Liver (tissue), 9 donors: Measurements from ENCODE around the gene IL17REL. TPM values are rescaled to one million over a fixed set of nuclear protein-coding genes. Genes with fewer than 3 reads are reported as not detected.

Experiments used
- DNase-seq: peaks from one replicate; pipeline ENCODE4 v3.0.0-alpha.2; 2017; ENCODE audit warnings: low spot score
- H3K27ac ChIP-seq, 2 donors: one replicate each; pipeline ENCODE4 v1.7.0; 2013; ENCODE audit warnings: inconsistent platforms in 2 of 2, low read length in 2 of 2, control low read depth in 1 of 2, low read depth in 1 of 2, mild to moderate bottlenecking in 1 of 2
- H3K27me3 ChIP-seq, 4 donors: one replicate each; pipeline versions ENCODE4 v1.6.1 to v1.7.0; 2013; ENCODE audit warnings: low read length in 3 of 4, inconsistent platforms in 1 of 4, mild to moderate bottlenecking in 1 of 4, moderate library complexity in 1 of 4; ENCODE audit not compliant: control insufficient read depth in 4 of 4, insufficient read depth in 4 of 4
- H3K36me3 ChIP-seq, 4 donors: one replicate each; pipeline versions ENCODE4 v1.6.1 to v1.7.0; 2013; ENCODE audit warnings: low read length in 3 of 4, mild to moderate bottlenecking in 3 of 4, low read depth in 1 of 4, moderate library complexity in 1 of 4; ENCODE audit not compliant: control insufficient read depth in 4 of 4, insufficient read depth in 3 of 4
- H3K4me1 ChIP-seq, 4 donors: one replicate each; pipeline versions ENCODE4 v1.6.1 to v1.7.0; 2013; ENCODE audit warnings: low read length in 3 of 4, mild to moderate bottlenecking in 3 of 4, moderate library complexity in 1 of 4; ENCODE audit not compliant: control insufficient read depth in 4 of 4, insufficient read depth in 4 of 4
- H3K4me3 ChIP-seq, 3 donors: one replicate each; pipeline versions ENCODE4 v1.6.1 to v1.7.0; 2013; ENCODE audit warnings: low read length in 3 of 3, control low read depth in 1 of 3, low read depth in 1 of 3, mild to moderate bottlenecking in 1 of 3
- H3K9ac ChIP-seq, 2 donors: one replicate each; pipeline ENCODE4 v1.7.0; 2013; ENCODE audit warnings: low read length in 2 of 2, mild to moderate bottlenecking in 2 of 2, moderate library complexity in 2 of 2, control low read depth in 1 of 2, low read depth in 1 of 2
- H3K9me3 ChIP-seq, 4 donors: one replicate each; pipeline versions ENCODE4 v1.6.1 to v1.7.0; 2013; ENCODE audit warnings: low read length in 3 of 4; ENCODE audit not compliant: control insufficient read depth in 4 of 4
- EGR1 ChIP-seq, 2 donors: IDR thresholded peaks; 2 replicates each; pipeline ENCODE4 v1.6.1; 2016 to 2018; ENCODE audit warnings: antibody characterized with exemption in 2 of 2, low read depth in 2 of 2
- FOXA1 ChIP-seq: IDR thresholded peaks from 2 replicates; pipeline ENCODE4 v1.6.1; 2016; ENCODE audit warnings: antibody characterized with exemption
- FOXA2 ChIP-seq: IDR thresholded peaks from 2 replicates; pipeline ENCODE4 v1.6.1; 2016; ENCODE audit warnings: antibody characterized with exemption
- GABPA ChIP-seq, 2 donors: IDR thresholded peaks in 1 of 2; conservative IDR thresholded peaks in 1 of 2; 2 replicates each; pipeline ENCODE4 v1.6.1; 2016; ENCODE audit warnings: antibody characterized with exemption in 2 of 2, mild to moderate bottlenecking in 1 of 2, moderate library complexity in 1 of 2
- HNF4A ChIP-seq, 2 donors: conservative IDR thresholded peaks; 2 replicates each; pipeline ENCODE4 v1.6.1; 2016; ENCODE audit warnings: antibody characterized with exemption in 2 of 2, mild to moderate bottlenecking in 2 of 2
- HNF4G ChIP-seq: IDR thresholded peaks from 2 replicates; pipeline ENCODE4 v1.6.1; 2016; ENCODE audit warnings: antibody characterized with exemption
- JUND ChIP-seq, 2 donors: IDR thresholded peaks; 2 replicates each; pipeline ENCODE4 v1.6.1; 2016; ENCODE audit warnings: antibody characterized with exemption in 2 of 2
- MAX ChIP-seq: IDR thresholded peaks from 2 replicates; pipeline ENCODE4 v1.6.1; 2016; ENCODE audit warnings: antibody characterized with exemption
- RAD21 ChIP-seq, 2 donors: IDR thresholded peaks; 2 replicates each; pipeline ENCODE4 v1.6.1; 2016; ENCODE audit warnings: antibody characterized with exemption in 2 of 2, mild to moderate bottlenecking in 2 of 2
- RXRA ChIP-seq, 2 donors: IDR thresholded peaks; 2 replicates each; pipeline ENCODE4 v1.6.1; 2017 to 2018; ENCODE audit warnings: antibody characterized with exemption in 2 of 2, mild to moderate bottlenecking in 1 of 2
- SP1 ChIP-seq: IDR thresholded peaks from 2 replicates; pipeline ENCODE4 v1.6.1; 2018; ENCODE audit warnings: antibody characterized with exemption, mild to moderate bottlenecking
- TAF1 ChIP-seq: conservative IDR thresholded peaks from 2 replicates; pipeline ENCODE4 v1.6.1; 2016; ENCODE audit warnings: antibody characterized with exemption, mild to moderate bottlenecking
- WGBS: extraction: QIAGEN DNeasy Blood & Tissue Kit; methylation state at CpG from one replicate; pipeline ENCODE4 v1.1.7; 2013; 5-methylcytosine and 5-hydroxymethylcytosine counted together
- polyA plus RNA-seq, 2 donors: library from polyadenylated mRNA; stranded (reverse) in 1 of 2; unstranded in 1 of 2; fragments of 200-250 nt in 1 of 2; fragments of >200 nt in 1 of 2; fragmentation: Nextera tagmentation in 1 of 2; extraction: Ambion mirVana in 1 of 2; gene quantifications; one replicate each; pipeline versions ENCODE4 v1.2.1 to v1.2.3, GENCODE V29; 2013 to 2015
- total RNA-seq, 2 donors: library from RNA; depleted of rRNA; stranded (reverse); fragments of >200 nt; gene quantifications; one replicate each; pipeline ENCODE4 v1.2.3, GENCODE V29; 2014
- TF ChIP-seq, protein P1 (sequence below): fragments of 150-350 bp; IDR thresholded peaks from 2 replicates; pipeline ENCODE4 v1.5.1; 2017; ENCODE audit warnings: improper control_type of control experiment, low read depth, low read length; ENCODE audit not compliant: missing input control
- TF ChIP-seq, protein P2 (sequence below): IDR thresholded peaks from 2 replicates; pipeline ENCODE4 v1.6.1; 2016; ENCODE audit warnings: antibody characterized with exemption
- donor health status: healthy.
- donor health status: healthy.
- donor health status: healthy.
- donor health status: healthy.
- donor health status: healthy.

The IL17REL gene
- total and polyA plus RNA-seq, 4 donors: under 0.01 TPM; not detected in 3

GRCh38 chr22:49964136-49965090 is 48.2 kb downstream of the IL17REL start:
- peak overlapping the region; percentile 35 to 71 for H3K9ac ChIP-seq
- H3K4me1 ChIP-seq: peaks cover 37 to 77% (median 59%) of the 10 kb centered on the region in 4 donors
- no peak for TF ChIP-seq JUND (IDR thresholded peaks at IDR 0.05)
- no peak for TF ChIP-seq EGR1 (IDR thresholded peaks at IDR 0.05; ENCODE audit: low read depth in 2 of 2)
- no peak for TF ChIP-seq HNF4A (conservative IDR thresholded peaks at IDR 0.05)
- no peak for TF ChIP-seq MAX
- TF ChIP-seq FOXA1: no peak
- no peak for TF ChIP-seq TAF1
- no peak for TF ChIP-seq FOXA2
- no peak for TF ChIP-seq HNF4G
- no peak for TF ChIP-seq RAD21 (IDR thresholded peaks at IDR 0.05)
- TF ChIP-seq, protein P1, sequence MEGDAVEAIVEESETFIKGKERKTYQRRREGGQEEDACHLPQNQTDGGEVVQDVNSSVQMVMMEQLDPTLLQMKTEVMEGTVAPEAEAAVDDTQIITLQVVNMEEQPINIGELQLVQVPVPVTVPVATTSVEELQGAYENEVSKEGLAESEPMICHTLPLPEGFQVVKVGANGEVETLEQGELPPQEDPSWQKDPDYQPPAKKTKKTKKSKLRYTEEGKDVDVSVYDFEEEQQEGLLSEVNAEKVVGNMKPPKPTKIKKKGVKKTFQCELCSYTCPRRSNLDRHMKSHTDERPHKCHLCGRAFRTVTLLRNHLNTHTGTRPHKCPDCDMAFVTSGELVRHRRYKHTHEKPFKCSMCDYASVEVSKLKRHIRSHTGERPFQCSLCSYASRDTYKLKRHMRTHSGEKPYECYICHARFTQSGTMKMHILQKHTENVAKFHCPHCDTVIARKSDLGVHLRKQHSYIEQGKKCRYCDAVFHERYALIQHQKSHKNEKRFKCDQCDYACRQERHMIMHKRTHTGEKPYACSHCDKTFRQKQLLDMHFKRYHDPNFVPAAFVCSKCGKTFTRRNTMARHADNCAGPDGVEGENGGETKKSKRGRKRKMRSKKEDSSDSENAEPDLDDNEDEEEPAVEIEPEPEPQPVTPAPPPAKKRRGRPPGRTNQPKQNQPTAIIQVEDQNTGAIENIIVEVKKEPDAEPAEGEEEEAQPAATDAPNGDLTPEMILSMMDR: no peak
- TF ChIP-seq, protein P2, sequence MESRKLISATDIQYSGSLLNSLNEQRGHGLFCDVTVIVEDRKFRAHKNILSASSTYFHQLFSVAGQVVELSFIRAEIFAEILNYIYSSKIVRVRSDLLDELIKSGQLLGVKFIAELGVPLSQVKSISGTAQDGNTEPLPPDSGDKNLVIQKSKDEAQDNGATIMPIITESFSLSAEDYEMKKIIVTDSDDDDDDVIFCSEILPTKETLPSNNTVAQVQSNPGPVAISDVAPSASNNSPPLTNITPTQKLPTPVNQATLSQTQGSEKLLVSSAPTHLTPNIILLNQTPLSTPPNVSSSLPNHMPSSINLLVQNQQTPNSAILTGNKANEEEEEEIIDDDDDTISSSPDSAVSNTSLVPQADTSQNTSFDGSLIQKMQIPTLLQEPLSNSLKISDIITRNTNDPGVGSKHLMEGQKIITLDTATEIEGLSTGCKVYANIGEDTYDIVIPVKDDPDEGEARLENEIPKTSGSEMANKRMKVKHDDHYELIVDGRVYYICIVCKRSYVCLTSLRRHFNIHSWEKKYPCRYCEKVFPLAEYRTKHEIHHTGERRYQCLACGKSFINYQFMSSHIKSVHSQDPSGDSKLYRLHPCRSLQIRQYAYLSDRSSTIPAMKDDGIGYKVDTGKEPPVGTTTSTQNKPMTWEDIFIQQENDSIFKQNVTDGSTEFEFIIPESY: no peak
- TF ChIP-seq GABPA (IDR thresholded peaks at IDR 0.05 in 1 of 2, conservative IDR thresholded peaks at IDR 0.05 in 1 of 2): no peak
- no peak for TF ChIP-seq RXRA (IDR thresholded peaks at IDR 0.05)
- H3K27ac ChIP-seq: peak overlapping the region; percentile 95 to 99
- H3K4me3 ChIP-seq: peak overlapping the region in 2 of 3 donors; percentile 23 to 95
- no peak for DNase-seq
- 67% methylated on average over 19 of the region's 19 CpGs for WGBS
- no peaks in the 10 kb centered on the region for H3K27me3 ChIP-seq
- H3K36me3 ChIP-seq: peaks cover 0 to 13% (median 3%) of the 10 kb centered on the region in 4 donors
- no peaks in the 10 kb centered on the region for H3K9me3 ChIP-seq

DNA sequence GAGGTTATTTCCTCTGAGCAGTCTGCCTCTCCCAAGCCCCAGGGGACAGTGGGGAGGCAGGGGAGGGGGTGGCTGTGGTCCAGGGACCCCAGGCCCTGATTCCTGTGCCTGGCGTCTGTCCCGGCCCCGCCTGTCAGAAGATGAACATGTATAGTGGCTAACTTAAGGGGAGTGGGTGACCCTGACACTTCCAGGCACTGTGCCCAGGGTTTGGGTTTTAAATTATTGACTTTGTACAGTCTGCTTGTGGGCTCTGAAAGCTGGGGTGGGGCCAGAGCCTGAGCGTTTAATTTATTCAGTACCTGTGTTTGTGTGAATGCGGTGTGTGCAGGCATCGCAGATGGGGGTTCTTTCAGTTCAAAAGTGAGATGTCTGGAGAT is 48.9 kb downstream of the IL17REL start:
- Histone ChIP-seq H3K4me3 (peak overlapping the region; percentile 56 to 95 (median 71)), H3K36me3 (peaks cover 0 to 13% (median 3%) of the 10 kb centered on the region in 4 donors), H3K9ac (peak overlapping the region; percentile 35 to 71), H3K27ac (peak overlapping the region; percentile 95 to 99), H3K9me3 (no peaks in the 10 kb centered on the region), H3K27me3 (no peaks in the 10 kb centered on the region), H3K4me1 (peaks cover 30 to 76% (median 58%) of the 10 kb centered on the region in 4 donors)
- TF ChIP-seq TAF1: no peak
- no peak for TF ChIP-seq RXRA (IDR thresholded peaks at IDR 0.05)
- TF ChIP-seq, protein P2: no peak
- no peak for TF ChIP-seq RAD21 (IDR thresholded peaks at IDR 0.05)
- no peak for TF ChIP-seq HNF4A (conservative IDR thresholded peaks at IDR 0.05)
- no peak for TF ChIP-seq GABPA (IDR thresholded peaks at IDR 0.05 in 1 of 2, conservative IDR thresholded peaks at IDR 0.05 in 1 of 2)
- TF ChIP-seq FOXA2: no peak
- TF ChIP-seq FOXA1: no peak
- TF ChIP-seq SP1: no peak
- 37% methylated on average over 6 of the region's 6 CpGs for WGBS
- DNase-seq: no peak
